PC-3 (cell line): ENCODE data around the gene PAQR4. TPM values are rescaled to one million over a fixed set of nuclear protein-coding genes. Genes with fewer than 3 reads are reported as not detected.
A peak's percentile ranks its signal among the peaks of the same experiment; 100 is the strongest.

Experiments
- ATAC-seq: fragments of 200-7000 bp; cut with Tn5 transposase; 2 replicates; pipeline ENCODE4 v1.9.1; 2020; ENCODE audit warnings: mild to moderate bottlenecking, moderate library complexity
- BruUV-seq: library from RNA; stranded (reverse); fragments of 400-500 nt; replicated peaks from 2 replicates; lab custom pipeline; 2021; lab: Mats Ljungman, UMichigan
- CTCF ChIA-PET: fragments of 300-600 bp; sonication (Branson Sonifier 250); formaldehyde crosslinking; loops from one replicate; lab custom pipeline; 2022; ENCODE audit warnings: antibody characterized with exemption; lab: Charles Lee
- POLR2A ChIA-PET: fragments of 300-600 bp; sonication (Branson Sonifier 250); formaldehyde crosslinking; loops from one replicate; lab custom pipeline; 2022; ENCODE audit warnings: antibody characterized with exemption; ENCODE audit not compliant: unreplicated experiment; lab: Charles Lee
- DNase-seq: peaks from one replicate; pipeline ENCODE4 v3.0.0-alpha.2; 2015
- H2AFZ ChIP-seq: fragments of 300-600 bp; sonication (generic); 2 replicates; pipeline ENCODE4 v1.6.0; 2016; ENCODE audit warnings: antibody characterized with exemption, low read length
- H3F3A ChIP-seq: fragments of 300-600 bp; sonication (generic); one replicate; pipeline ENCODE4 v1.6.0; 2017; ENCODE audit warnings: antibody characterized with exemption, low read length, control low read depth, mild to moderate bottlenecking; ENCODE audit not compliant: unreplicated experiment
- H3K27ac ChIP-seq: fragments of 300-600 bp; sonication (generic); 2 replicates; pipeline ENCODE4 v1.5.1; 2016; ENCODE audit warnings: mild to moderate bottlenecking, low read length
- H3K27me3 ChIP-seq: fragments of 300-600 bp; sonication (generic); 2 replicates; pipeline ENCODE4 v1.6.1; 2016; ENCODE audit warnings: low read length, mixed read lengths
- H3K36me3 ChIP-seq: fragments of 300-600 bp; sonication (generic); 2 replicates; pipeline ENCODE4 v1.6.1; 2016; ENCODE audit warnings: low read depth, mixed run types, low read length, mixed read lengths
- H3K4me1 ChIP-seq: fragments of 300-600 bp; sonication (generic); 2 replicates; pipeline ENCODE4 v1.5.1; 2016; ENCODE audit warnings: low read length; ENCODE audit not compliant: insufficient read depth
- H3K4me2 ChIP-seq: fragments of 300-600 bp; sonication (generic); 2 replicates; pipeline ENCODE4 v1.6.0; 2016; ENCODE audit warnings: low read length
- H3K4me3 ChIP-seq: fragments of 300-600 bp; sonication (generic); 2 replicates; pipeline ENCODE4 v1.5.1; 2016; ENCODE audit warnings: mild to moderate bottlenecking, low read length, mixed read lengths
- H3K79me2 ChIP-seq: fragments of 300-600 bp; sonication (generic); 2 replicates; pipeline ENCODE4 v1.6.1; 2017; ENCODE audit warnings: low read length, mixed read lengths
- H3K9ac ChIP-seq: fragments of 300-600 bp; sonication (generic); 2 replicates; pipeline ENCODE4 v1.6.0; 2016; ENCODE audit warnings: mild to moderate bottlenecking, low read length
- H3K9me2 ChIP-seq: fragments of 300-600 bp; sonication (generic); replicated peaks from 2 replicates; pipeline ENCODE4 v1.6.1; 2016; ENCODE audit warnings: mixed run types, low read length, mixed read lengths
- H3K9me3 ChIP-seq: fragments of 300-600 bp; sonication (generic); 2 replicates; pipeline ENCODE4 v1.6.1; 2016; ENCODE audit warnings: low read length, mixed read lengths
- H4K20me1 ChIP-seq: fragments of 300-600 bp; sonication (generic); 2 replicates; pipeline ENCODE4 v1.6.1; 2016; ENCODE audit warnings: low read length, mixed read lengths
- EZH2 ChIP-seq: fragments of 300-600 bp; sonication (generic); IDR thresholded peaks from one replicate; pipeline ENCODE4 v1.6.1; 2017; ENCODE audit warnings: antibody characterized with exemption, mild to moderate bottlenecking, low read length; ENCODE audit not compliant: unreplicated experiment
- EZH2phosphoT487 ChIP-seq: fragments of 300-600 bp; sonication (generic); IDR thresholded peaks from 2 replicates; pipeline ENCODE4 v1.6.1; 2018; ENCODE audit warnings: mild to moderate bottlenecking, antibody characterized with exemption, low read length, borderline replicate concordance
- intact Hi-C: fragments of 100-400 bp; cut with micrococcal nuclease; formaldehyde crosslinking; loops from 2 replicates; pipeline ENCODE4 v1.9.0; 2023
- total RNA-seq: library from RNA; depleted of rRNA; stranded (reverse); fragments of >200 nt; gene quantifications from 2 replicates; pipeline ENCODE4 v1.2.3, GENCODE V29; 2014
- TF ChIP-seq, protein P1 (sequence below): fragments of 300-600 bp; sonication (generic); conservative IDR thresholded peaks from 2 replicates; pipeline ENCODE4 v1.5.1; 2017; ENCODE audit warnings: antibody characterized with exemption, low read depth, mild to moderate bottlenecking, low read length

PAQR4 gene
- total RNA-seq, 1 experiment from 2014 or later, result 37.9 TPM

GRCh38 chr16:2990891-2991290 is 21.7 kb downstream of the PAQR4 start:
- H3K27me3 ChIP-seq, result no peaks in the 10 kb centered on the region
- H3K4me2 ChIP-seq, result no peak overlapping the region
- no peaks in the 10 kb centered on the region for H3K36me3 ChIP-seq
- no peaks in the 10 kb centered on the region for H3K79me2 ChIP-seq
- H2AFZ ChIP-seq, result no peak overlapping the region
- ChIA-PET POLR2A (no interaction called here), CTCF (no interaction called here)
- H3K27ac ChIP-seq, result peak overlapping the region; percentile 20; the same call in 1 of the 2 replicates
- peaks cover 19% of the 10 kb centered on the region for H3K4me1 ChIP-seq
- no peak overlapping the region for H3K9ac ChIP-seq
- peak; percentile 28 for DNase-seq
- H3K9me2 ChIP-seq, result no peaks in the 10 kb centered on the region
- TF ChIP-seq, protein P1, sequence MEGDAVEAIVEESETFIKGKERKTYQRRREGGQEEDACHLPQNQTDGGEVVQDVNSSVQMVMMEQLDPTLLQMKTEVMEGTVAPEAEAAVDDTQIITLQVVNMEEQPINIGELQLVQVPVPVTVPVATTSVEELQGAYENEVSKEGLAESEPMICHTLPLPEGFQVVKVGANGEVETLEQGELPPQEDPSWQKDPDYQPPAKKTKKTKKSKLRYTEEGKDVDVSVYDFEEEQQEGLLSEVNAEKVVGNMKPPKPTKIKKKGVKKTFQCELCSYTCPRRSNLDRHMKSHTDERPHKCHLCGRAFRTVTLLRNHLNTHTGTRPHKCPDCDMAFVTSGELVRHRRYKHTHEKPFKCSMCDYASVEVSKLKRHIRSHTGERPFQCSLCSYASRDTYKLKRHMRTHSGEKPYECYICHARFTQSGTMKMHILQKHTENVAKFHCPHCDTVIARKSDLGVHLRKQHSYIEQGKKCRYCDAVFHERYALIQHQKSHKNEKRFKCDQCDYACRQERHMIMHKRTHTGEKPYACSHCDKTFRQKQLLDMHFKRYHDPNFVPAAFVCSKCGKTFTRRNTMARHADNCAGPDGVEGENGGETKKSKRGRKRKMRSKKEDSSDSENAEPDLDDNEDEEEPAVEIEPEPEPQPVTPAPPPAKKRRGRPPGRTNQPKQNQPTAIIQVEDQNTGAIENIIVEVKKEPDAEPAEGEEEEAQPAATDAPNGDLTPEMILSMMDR, result no peak
- H3F3A ChIP-seq, result no peaks in the 10 kb centered on the region
- no peak overlapping the region for H3K4me3 ChIP-seq
- ATAC-seq, result peak; percentile 25; the same call in 1 of the 2 replicates
- H3K9me3 ChIP-seq, result no peaks in the 10 kb centered on the region
- intact Hi-C loops, result no loop called here
- H4K20me1 ChIP-seq, result no peaks in the 10 kb centered on the region
- no TSS peak for BruUV-seq

DNA sequence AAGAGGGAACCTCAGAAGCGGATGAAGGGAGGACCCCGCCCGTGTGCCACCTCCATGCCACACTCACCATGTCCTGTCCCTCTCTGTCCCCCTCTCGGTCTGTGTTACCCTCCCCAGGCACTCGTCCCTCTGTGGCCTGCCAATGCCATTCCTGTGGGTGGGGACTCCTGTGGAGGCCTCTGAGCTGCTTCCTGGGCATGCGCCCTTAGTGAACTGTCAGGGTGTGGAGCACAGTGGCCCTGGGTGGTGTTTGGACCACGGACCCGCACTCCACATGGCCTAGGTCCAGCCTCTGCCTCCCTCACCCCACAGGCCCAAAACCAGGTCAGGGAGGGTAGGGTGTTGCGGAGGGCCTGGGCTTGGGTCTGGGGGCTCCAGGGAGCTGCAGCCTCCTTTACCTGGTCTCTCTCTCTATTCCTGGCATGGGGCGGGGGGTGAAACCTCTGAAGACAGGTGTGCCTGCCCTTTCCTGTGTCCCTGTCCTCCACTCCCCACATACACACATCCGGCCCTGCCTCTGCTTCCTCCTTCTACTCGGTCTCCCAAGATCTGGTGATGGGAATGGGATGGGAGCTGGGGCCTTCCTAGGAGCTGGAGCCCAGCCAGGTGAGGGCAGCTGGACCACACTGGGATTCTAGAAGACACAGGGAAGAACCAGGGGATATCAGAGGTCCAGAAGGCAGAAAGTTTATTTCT is 22.6 kb downstream of the PAQR4 start:
- DNase-seq (no peak), ATAC-seq (no peak)
- ChIA-PET CTCF (interaction anchor here (0.5 kb wide), 1 partner anchor 11 kb away, joined by 8 read pairs; no protein-coding TSS in a partner anchor), POLR2A (no interaction called here)
- peaks cover 19% of the 10 kb centered on the region for H3K4me1 ChIP-seq
- no peaks in the 10 kb centered on the region for H3K9me3 ChIP-seq
- H3K79me2 ChIP-seq, result no peaks in the 10 kb centered on the region
- no peak overlapping the region for H3K4me3 ChIP-seq
- TF ChIP-seq, protein P1, result no peak
- no peak for TF ChIP-seq EZH2phosphoT487
- TF ChIP-seq EZH2, result no peak
- no peaks in the 10 kb centered on the region for H3F3A ChIP-seq
- no peaks in the 10 kb centered on the region for H4K20me1 ChIP-seq
- H3K36me3 ChIP-seq, result no peaks in the 10 kb centered on the region
- H3K9me2 ChIP-seq, result no peaks in the 10 kb centered on the region
- no peak overlapping the region for H2AFZ ChIP-seq
- intact Hi-C loops, result no loop called here
- no peak overlapping the region for H3K9ac ChIP-seq
- H3K27me3 ChIP-seq, result no peaks in the 10 kb centered on the region
- TSS peak; percentile 15 for BruUV-seq
- no peak overlapping the region for H3K4me2 ChIP-seq
- peak overlapping the region; percentile 48; the same call in 1 of the 2 replicates for H3K27ac ChIP-seq
